HG03354 (cell line): Measurements from ENCODE around the gene TNIP1.

Experiments used
- ATAC-seq: cut with Tn5 transposase; IDR thresholded peaks from one replicate; pipeline ENCODE4 v1.9.1; 2021; ENCODE audit warnings: mild to moderate bottlenecking; ENCODE audit not compliant: unreplicated experiment, poor library complexity, severe bottlenecking

The TNIP1 gene

DNA sequence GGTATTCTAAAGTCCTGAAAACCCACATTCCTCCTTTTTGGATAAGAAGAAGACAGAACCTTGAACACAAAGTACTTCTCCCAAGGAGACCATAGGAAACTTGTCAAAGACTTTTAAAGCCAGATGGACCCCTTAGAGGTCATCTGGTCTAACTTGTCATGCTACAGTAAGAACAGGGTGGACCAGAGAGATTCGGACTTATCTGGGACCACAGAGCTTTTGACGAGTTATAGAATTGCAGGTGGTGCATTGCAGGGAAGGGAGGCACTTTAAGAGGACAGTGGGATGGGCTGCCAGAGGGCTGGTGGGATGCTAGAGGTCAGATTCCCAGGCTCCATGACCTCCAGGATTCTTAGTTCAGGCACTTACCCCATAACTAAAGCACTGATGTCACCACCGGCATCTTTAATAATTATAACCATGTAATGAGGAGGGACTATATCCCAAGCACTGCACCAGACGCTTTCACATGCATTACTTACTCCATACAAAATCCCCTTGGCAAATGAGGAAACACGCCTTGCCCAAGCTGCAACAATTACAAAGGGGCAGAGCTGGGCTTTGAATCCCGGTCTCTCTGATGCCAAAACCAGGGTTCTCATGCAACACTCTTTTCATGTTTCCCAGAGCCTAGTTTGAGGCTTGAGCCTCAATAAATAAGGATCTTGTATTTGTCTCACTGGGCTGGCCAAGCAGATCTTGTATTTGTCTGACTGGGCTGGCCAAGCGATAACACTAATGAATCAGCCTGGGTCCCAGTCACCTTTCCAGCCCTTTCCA, 73.2 kb downstream of the TNIP1 start:
- no peak for ATAC-seq

GRCh38 chr5:151006704-151007334, 74.0 kb downstream of the TNIP1 start:
- no peak for ATAC-seq

- ATAC-seq = no peak
These were observed 74.8 kb downstream of the TNIP1 start for GRCh38 chr5:151005950-151006576.

DNA sequence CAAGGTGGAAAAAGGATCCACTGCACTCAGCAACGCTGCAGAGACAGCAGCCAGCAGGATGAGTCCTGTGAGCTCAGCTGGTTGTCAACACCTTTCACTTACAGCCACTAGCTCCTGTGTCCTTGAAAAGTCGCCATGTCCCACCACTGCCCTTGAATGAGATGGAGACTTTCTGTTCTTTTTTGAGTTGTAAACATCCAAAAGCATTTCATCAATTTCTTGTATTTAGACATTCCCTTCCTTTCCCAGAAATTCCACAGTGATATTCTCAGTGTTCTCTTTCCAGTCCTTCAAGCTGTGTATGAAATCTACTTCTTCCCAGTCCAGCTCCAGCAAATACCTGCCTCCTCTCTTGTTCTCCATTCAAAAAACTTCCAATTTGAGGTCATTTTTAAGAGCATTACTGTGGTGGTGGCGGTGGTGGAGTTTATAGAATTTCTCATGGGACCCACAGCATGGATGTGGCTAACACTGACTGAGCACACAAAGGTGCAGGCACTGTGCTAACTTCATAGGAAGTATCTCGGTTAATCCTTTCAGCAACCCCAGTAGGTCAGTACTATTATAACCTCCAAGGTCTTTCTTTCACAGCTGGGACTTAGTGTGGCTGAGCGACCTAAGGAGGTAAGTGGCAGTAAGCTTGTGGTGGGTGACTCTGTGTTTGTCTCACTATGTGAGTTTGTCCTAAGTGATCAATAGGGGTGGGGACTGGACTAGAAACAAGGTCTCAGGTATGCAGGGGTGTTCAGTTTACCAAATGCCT, 75.5 kb downstream of the TNIP1 start:
- ATAC-seq = no peak

DNA sequence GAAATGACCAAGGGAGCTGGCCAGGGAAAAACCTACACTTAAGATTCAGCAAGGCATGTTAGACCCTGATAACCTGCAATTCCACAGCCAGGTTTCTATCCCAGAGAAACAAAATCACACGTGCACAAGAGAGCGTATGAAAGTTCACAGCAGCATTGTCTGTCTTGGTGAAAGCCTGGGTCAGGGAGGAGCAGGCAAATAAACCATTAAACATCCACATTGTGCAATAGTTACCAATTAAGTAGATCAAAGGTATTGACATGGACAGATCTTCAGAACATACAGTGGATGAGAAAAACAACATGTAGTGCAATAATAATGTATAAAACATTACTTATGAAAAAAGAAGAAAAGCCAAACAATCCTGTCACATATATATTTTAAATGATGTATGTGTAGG, 76.3 kb downstream of the TNIP1 start:
- ATAC-seq = no peak

GRCh38 chr5:151003503-151003860, 77.4 kb downstream of the TNIP1 start:
- no peak for ATAC-seq

GRCh38 chr5:151002681-151003502, 77.9 kb downstream of the TNIP1 start:
- no peak for ATAC-seq

DNA sequence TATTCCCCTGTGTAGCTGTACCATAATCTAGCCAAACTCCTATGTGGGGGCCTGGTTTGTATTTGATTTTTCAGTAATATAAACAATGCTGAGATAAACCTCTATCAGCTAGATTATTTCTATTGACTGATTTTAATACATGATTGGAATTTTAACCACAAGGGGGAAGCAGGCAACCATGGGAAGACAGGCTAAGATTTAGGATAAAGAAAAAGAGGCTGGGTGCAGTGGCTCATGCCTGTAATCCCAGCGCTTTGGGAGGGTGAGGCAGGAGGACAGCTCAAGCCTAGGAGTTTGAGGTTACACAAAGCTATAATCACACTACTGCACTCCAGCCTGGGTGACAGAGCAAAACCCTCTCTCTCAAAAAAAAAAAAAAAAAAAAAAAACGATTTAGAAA, 78.6 kb downstream of the TNIP1 start:
- ATAC-seq = no peak

- no peak for ATAC-seq
These were observed 79.4 kb downstream of the TNIP1 start for GRCh38 chr5:151001436-151001835.

- no peak for ATAC-seq
These were observed 81.0 kb downstream of the TNIP1 start for GRCh38 chr5:150999704-151000442.

- ATAC-seq = no peak
These were observed 86.9 kb downstream of the TNIP1 start for GRCh38 chr5:150993826-150994412.

GRCh38 chr5:150993422-150993821, 87.4 kb downstream of the TNIP1 start:
- ATAC-seq = no peak

GRCh38 chr5:150992705-150993104, 88.1 kb downstream of the TNIP1 start:
- ATAC-seq = no peak

GRCh38 chr5:150989695-150990094, 91.1 kb downstream of the TNIP1 start:
- ATAC-seq = no peak

- no peak for ATAC-seq
These were observed 93.1 kb downstream of the TNIP1 start for GRCh38 chr5:150987746-150988145.
